Fibroblast of the aortic adventitia (primary cell): ENCODE measurements around the gene IL7R. TPM values are rescaled to one million over a fixed set of nuclear protein-coding genes. Genes with fewer than 3 reads are reported as not detected.
A peak's percentile ranks its signal among the peaks of the same experiment; 100 is the strongest.
"Not testable (repeated sequence)": the region's sequence is repeated elsewhere in the genome, so short reads cannot be mapped to it uniquely, and the experiment has no call there.

Experiments used
- DNase-seq: peaks from one replicate; pipeline ENCODE4 v3.0.0-alpha.2; 2010; ENCODE audit warnings: low read depth
- H3K4me3 ChIP-seq: 2 replicates; pipeline ENCODE4 v1.5.1; 2011; ENCODE audit warnings: low read depth, mild to moderate bottlenecking, control low read depth, low read length, moderate library complexity
- total RNA-seq: library from RNA; depleted of rRNA; stranded (reverse); fragments of >200 nt; gene quantifications from 2 replicates; pipeline ENCODE4 v1.2.3, GENCODE V29; 2012; ENCODE audit warnings: low replicate concordance
- TF ChIP-seq, protein P1 (sequence below): IDR thresholded peaks from 2 replicates; pipeline ENCODE4 v1.5.1; 2011; ENCODE audit warnings: mild to moderate bottlenecking, low read length, control low read depth, inconsistent platforms; ENCODE audit not compliant: insufficient read depth

IL7R gene
- total RNA-seq, 1 donor = 0.90 TPM

DNA sequence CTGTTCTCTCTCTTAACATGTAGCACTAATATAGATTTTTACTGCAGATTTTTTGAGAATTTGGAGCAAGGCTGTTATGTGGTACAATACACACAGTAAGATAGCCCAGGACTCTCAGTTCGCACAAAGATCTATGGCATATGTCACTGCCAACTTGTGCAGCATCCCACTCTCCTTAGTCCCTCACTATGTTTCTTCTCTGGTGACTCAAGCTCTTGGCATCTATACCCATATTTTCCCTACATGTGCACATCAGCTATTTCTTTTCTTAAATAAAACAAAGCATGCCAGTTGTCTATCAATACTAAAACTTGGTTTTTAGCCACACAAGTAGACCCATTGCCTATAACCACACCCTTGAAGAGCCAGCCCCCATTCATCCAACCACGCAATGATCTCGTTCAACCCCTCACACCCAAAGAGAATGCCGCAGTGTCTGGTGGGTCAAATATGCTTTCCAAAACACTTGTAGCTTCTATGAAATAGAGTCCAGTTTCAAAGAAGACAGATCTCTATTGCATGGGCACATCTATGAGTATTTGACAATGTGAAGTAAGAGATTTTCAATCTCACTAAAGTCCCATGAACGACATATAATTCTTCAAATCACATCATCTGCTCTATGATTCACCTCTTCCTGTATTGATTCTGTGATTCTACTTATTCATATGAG lies 18.2 kb upstream of the IL7R start:
- DNase-seq = no peak
- TF ChIP-seq, protein P1, sequence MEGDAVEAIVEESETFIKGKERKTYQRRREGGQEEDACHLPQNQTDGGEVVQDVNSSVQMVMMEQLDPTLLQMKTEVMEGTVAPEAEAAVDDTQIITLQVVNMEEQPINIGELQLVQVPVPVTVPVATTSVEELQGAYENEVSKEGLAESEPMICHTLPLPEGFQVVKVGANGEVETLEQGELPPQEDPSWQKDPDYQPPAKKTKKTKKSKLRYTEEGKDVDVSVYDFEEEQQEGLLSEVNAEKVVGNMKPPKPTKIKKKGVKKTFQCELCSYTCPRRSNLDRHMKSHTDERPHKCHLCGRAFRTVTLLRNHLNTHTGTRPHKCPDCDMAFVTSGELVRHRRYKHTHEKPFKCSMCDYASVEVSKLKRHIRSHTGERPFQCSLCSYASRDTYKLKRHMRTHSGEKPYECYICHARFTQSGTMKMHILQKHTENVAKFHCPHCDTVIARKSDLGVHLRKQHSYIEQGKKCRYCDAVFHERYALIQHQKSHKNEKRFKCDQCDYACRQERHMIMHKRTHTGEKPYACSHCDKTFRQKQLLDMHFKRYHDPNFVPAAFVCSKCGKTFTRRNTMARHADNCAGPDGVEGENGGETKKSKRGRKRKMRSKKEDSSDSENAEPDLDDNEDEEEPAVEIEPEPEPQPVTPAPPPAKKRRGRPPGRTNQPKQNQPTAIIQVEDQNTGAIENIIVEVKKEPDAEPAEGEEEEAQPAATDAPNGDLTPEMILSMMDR = no peak
- H3K4me3 ChIP-seq = no peak overlapping the region

DNA sequence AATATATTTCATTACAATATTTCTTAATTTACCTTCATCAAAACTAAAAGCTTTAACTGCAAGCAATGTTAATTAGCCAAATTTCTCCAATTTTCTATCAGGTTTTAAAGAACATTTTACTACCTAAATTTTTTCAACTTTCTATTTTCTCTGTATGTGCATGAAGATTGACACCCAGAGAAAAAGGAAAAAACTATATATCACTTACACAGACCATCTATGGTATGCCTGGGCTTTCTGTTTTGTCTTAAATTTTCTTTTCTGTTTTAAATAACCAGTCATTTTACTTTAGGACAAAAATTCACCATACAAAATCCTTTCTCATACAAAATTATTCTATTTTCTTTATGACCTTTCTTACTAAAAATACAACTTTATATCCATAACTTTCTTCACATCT lies 13.8 kb upstream of the IL7R start:
- TF ChIP-seq, protein P1 = no peak
- H3K4me3 ChIP-seq = no peak overlapping the region
- DNase-seq = no peak

DNA sequence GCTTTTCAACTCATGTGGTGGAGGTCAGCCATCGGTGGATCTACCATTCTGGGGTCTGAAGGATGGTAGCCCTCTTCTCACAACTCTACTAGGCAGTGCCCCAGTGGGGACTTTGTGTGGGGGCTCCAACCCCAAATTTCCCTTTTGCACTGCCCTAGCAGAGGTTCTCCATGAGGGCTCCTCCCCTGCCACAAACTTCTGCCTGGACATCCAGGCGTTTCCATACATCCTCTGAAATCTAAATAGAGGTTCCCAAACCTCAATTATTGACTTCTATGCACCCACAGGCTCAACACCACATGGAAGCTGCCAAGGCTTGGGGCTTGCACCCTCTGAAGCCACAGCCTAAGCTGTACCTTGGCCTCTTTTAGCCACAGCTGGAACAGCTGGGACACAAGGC lies 11.2 kb upstream of the IL7R start:
- DNase-seq, H3K4me3 ChIP-seq: not testable (repeated sequence)

DNA sequence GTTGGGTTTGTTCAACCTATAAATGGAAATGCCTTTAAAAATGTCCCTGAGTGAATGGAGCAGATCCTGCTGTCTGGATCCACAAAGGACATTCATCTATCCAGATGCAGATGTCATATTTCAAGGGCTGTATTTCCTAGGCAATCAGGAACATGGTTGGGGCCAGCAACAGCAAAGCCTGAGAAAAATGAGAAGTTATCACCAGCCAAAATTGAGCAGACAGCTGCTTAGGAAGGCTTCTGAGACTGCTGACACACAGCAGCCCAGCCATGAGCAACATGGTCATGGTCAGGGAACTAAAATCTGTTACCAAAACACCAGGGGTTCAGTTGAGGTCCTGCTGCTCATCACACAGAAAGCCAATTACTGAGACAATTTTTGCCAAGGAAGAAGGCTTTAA lies 9.2 kb upstream of the IL7R start:
- TF ChIP-seq, protein P1 = no peak
- no peak overlapping the region for H3K4me3 ChIP-seq
- no peak for DNase-seq

DNA sequence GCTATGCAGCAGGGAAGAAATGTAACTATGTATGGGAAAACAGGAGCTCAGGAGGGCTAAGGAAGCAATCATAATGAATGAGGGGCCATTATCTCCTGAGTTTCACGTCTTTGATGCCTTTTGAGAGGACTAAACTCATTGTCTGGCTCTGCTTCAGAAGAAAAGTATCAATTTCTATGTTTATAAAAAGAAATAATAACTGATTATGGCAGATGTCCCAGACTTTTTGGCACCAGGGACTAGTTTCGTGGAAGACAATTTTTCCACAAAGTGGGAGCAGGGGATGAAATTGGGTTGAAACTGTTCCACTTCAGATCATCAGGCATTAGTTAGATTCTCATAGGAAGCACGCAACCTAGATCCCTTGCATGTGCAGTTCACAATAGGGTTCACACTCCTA lies 8.7 kb upstream of the IL7R start:
- DNase-seq = no peak
- H3K4me3 ChIP-seq = no peak overlapping the region
- TF ChIP-seq, protein P1 = no peak

DNA sequence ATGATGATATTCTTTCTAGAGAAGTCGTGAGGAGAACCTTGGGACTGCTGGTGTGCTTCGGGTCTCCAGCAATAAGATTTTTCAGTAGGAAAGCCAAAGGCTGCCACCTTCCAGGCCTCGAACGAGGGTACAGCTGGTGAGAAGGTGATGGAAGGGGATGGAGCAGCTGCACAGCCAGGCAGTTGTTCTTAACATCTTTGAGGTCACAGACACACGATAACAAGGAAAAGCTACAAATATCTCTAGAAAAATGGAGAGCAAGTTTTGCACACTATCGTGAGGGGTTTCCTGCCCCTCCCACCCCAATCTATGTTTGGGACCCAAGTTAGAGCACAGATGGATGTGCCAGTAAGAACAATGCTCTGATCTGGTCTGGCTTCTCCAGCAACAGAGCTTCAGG lies 6.8 kb upstream of the IL7R start:
- DNase-seq = no peak
- TF ChIP-seq, protein P1 = no peak
- H3K4me3 ChIP-seq = no peak overlapping the region

DNA sequence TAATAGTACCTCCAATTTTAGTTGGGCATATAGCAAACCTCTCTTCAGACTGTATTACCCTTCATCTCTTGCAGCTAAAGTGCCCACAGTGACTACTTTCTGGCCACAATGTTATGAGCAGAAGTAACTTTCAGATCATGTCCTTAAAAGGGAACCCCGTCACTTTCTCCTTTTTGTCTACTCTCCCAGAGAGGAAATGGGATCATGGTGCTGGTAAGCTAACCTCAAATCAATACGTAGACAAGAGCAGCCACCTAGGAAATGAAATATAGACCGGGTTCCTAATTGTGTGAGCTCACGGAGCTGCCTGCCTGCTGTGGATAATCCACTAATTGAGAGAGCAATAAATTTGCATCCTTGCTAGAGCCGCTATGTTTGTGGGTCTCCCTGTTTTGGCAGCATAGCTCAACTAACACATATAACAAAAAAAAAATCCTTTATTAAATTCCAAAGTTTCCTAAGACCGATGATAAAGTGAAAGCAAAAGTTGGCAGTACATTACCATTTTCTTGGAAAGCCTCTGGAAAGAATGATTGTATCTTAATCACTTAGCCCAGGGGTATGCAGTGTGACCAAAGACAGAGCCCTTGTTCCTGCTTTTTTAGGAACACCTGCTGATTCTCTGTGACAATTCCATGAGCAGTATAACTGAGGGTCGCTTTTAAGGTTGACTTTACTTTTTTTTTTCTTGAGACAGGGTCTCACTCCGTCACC lies 5.6 kb upstream of the IL7R start:
- H3K4me3 ChIP-seq = peak overlapping the region; percentile 55
- TF ChIP-seq, protein P1 = no peak
- peak; percentile 46 for DNase-seq
